ENCODE data around the gene MRPL47. TPM values are rescaled to one million over a fixed set of nuclear protein-coding genes. Genes with fewer than 3 reads are reported as not detected.

The MRPL47 gene
- total and polyA plus RNA-seq, 9 of the 15 experiments (the other 6 are each of a cell fraction or from before 2014, with no cell fraction given): 101 to 437 (median 141) TPM

DNA sequence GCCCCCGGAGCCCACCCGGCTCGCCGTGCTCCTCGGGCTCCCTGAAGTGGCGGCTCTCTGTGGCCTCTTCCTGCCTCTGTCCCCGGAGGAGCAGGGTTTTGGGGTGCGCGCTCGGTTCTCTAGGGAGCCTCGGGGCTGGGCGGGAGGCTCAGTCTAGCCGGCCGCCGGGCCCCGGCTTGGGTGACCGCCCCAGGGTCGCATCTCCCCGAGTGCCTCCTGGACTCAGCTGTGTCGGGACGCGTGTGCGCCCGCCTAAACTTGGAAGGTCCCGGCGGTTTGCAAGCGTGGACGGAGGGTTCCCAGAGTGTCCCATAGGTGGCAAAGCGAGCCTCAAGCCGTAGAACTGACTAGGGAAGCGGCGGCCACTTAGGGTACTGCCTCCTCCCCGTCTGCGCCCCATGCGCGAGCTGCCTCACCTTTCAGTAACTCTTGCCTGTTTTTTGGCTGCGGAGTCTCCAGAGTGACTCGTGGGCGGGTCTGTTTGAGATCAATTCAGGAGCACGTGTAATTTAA lies 41.1 kb downstream of the MRPL47 start (continued):
- TF ChIP-seq, protein P1, sequence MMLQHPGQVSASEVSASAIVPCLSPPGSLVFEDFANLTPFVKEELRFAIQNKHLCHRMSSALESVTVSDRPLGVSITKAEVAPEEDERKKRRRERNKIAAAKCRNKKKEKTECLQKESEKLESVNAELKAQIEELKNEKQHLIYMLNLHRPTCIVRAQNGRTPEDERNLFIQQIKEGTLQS (IDR thresholded peaks at IDR 0.05): no peak
- TF ChIP-seq, protein P1 (CRISPR knock-in tag; conservative IDR thresholded peaks at IDR 0.05): no peak
- no peak for TF ChIP-seq HNRNPL (IDR thresholded peaks at IDR 0.05; ENCODE audit: low read depth, low read length)
- no peak for TF ChIP-seq MCM3 (IDR thresholded peaks at IDR 0.05)
- TF ChIP-seq, protein P2, sequence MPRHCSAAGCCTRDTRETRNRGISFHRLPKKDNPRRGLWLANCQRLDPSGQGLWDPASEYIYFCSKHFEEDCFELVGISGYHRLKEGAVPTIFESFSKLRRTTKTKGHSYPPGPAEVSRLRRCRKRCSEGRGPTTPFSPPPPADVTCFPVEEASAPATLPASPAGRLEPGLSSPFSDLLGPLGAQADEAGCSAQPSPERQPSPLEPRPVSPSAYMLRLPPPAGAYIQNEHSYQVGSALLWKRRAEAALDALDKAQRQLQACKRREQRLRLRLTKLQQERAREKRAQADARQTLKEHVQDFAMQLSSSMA (CRISPR knock-in tag; IDR thresholded peaks at IDR 0.05): no peak
- TF ChIP-seq EZH2 (IDR thresholded peaks at IDR 0.05; ENCODE audit: borderline replicate concordance, low read depth, low read length): no peak
- TF ChIP-seq CBX5 (IDR thresholded peaks at IDR 0.05; ENCODE audit: borderline replicate concordance, low read depth): no peak
- TF ChIP-seq PCBP1 (IDR thresholded peaks at IDR 0.05; ENCODE audit: low read depth, low read length, poor library complexity, severe bottlenecking): no peak
- TF ChIP-seq, protein P3, sequence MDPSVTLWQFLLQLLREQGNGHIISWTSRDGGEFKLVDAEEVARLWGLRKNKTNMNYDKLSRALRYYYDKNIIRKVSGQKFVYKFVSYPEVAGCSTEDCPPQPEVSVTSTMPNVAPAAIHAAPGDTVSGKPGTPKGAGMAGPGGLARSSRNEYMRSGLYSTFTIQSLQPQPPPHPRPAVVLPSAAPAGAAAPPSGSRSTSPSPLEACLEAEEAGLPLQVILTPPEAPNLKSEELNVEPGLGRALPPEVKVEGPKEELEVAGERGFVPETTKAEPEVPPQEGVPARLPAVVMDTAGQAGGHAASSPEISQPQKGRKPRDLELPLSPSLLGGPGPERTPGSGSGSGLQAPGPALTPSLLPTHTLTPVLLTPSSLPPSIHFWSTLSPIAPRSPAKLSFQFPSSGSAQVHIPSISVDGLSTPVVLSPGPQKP (CRISPR knock-in tag; IDR thresholded peaks at IDR 0.05): no peak
- TF ChIP-seq BRCA1 (IDR thresholded peaks at IDR 0.05): no peak
- TF ChIP-seq BRCA1 (CRISPR knock-in tag; IDR thresholded peaks at IDR 0.05): no peak
- TF ChIP-seq EP300 (IDR thresholded peaks at IDR 0.05; ENCODE audit: low read length): no peak
- no peak for TF ChIP-seq FOXJ2 (tag; IDR thresholded peaks at IDR 0.05)
- no peak for TF ChIP-seq DNMT1 (IDR thresholded peaks at IDR 0.05)
- TF ChIP-seq, protein P4, sequence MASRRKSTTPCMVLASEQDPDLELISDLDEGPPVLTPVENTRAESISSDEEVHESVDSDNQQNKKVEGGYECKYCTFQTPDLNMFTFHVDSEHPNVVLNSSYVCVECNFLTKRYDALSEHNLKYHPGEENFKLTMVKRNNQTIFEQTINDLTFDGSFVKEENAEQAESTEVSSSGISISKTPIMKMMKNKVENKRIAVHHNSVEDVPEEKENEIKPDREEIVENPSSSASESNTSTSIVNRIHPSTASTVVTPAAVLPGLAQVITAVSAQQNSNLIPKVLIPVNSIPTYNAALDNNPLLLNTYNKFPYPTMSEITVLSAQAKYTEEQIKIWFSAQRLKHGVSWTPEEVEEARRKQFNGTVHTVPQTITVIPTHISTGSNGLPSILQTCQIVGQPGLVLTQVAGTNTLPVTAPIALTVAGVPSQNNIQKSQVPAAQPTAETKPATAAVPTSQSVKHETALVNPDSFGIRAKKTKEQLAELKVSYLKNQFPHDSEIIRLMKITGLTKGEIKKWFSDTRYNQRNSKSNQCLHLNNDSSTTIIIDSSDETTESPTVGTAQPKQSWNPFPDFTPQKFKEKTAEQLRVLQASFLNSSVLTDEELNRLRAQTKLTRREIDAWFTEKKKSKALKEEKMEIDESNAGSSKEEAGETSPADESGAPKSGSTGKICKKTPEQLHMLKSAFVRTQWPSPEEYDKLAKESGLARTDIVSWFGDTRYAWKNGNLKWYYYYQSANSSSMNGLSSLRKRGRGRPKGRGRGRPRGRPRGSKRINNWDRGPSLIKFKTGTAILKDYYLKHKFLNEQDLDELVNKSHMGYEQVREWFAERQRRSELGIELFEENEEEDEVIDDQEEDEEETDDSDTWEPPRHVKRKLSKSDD (conservative IDR thresholded peaks at IDR 0.05; ENCODE audit: low read length): no peak
- no peak for TF ChIP-seq ZNF77 (CRISPR knock-in tag; IDR thresholded peaks at IDR 0.05)
- TF ChIP-seq SMARCC2 (IDR thresholded peaks at IDR 0.05; ENCODE audit: low read depth): no peak
- TF ChIP-seq YBX1 (IDR thresholded peaks at IDR 0.05): no peak
- no peak for TF ChIP-seq POLR2AphosphoS2 (IDR thresholded peaks at IDR 0.05; ENCODE audit: low read length)
- TF ChIP-seq TAF1 (IDR thresholded peaks at IDR 0.05; ENCODE audit: control insufficient read depth, extremely low read depth, insufficient read depth, low read length, severe bottlenecking): peak; percentile 44
- TF ChIP-seq BMI1 (IDR thresholded peaks at IDR 0.05; ENCODE audit: low read length): no peak
- no peak for TF ChIP-seq MCM2 (IDR thresholded peaks at IDR 0.05; ENCODE audit: low read depth)
- no peak for TF ChIP-seq TCFL5 (CRISPR knock-in tag; conservative IDR thresholded peaks at IDR 0.05)
- no peak for TF ChIP-seq ZC3H11A (IDR thresholded peaks at IDR 0.05; ENCODE audit: low read depth, low read length)
- TF ChIP-seq ZNF316 (IDR thresholded peaks at IDR 0.05): no peak
- no peak for TF ChIP-seq MBD2 (IDR thresholded peaks at IDR 0.05; ENCODE audit: borderline replicate concordance, low read depth)
- TF ChIP-seq TAF15 (IDR thresholded peaks at IDR 0.05; ENCODE audit: low read depth, low read length): no peak
- no peak for TF ChIP-seq ZNF274 (IDR thresholded peaks at IDR 0.05; ENCODE audit: borderline replicate concordance, low read depth, low read length)
- TF ChIP-seq ZNF644 (tag; IDR thresholded peaks at IDR 0.05; ENCODE audit: low read depth): no peak
